GM21717 (cell line): Measurements from ENCODE around the gene SFXN5.
A peak's percentile ranks its signal among the peaks of the same experiment; 100 is the strongest.
"Not testable (repeated sequence)": the region's sequence is repeated elsewhere in the genome, so short reads cannot be mapped to it uniquely, and the experiment has no call there.

Experiments
- ATAC-seq: cut with Tn5 transposase; IDR thresholded peaks from one replicate; pipeline ENCODE4 v1.9.1; 2021; ENCODE audit warnings: mild to moderate bottlenecking, moderate library complexity; ENCODE audit not compliant: unreplicated experiment

Gene SFXN5

DNA sequence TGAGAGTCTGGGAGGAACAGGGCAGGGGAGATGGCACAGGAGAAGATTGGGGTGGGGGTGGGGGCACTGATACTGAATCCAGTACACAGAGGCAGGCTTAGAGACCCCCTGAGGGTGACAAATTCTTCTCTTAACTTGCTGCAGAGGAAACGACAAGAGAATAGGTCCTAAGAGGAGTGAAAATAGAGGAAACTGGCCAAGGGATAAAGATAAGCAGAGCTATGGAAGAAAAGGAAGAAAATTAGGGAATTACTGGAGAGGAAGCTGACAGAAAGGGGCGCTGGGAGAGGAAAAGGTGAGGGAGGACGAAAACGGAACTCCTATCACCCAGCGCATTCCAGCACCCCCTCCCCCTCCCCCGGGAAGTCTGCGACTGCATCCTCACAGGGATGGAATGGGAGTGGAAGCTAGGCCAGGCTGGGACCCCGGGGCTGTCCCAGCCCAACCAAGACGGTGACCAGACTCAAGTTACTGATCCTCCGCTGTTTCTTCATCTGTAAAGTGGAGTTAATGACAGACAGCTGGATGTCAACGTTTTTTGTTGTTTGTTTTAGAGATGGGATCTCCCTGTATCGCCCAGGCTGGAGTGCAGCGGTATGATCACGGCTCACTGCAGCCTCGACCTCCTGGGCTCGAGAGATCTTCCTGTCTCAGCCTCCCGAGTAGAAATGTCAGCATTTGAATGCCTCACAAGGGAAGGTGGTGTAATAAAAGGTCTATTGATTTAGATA is 156.8 kb downstream of the SFXN5 start:
- no peak for ATAC-seq

GRCh38 chr2:72914206-72914559 is 157.3 kb downstream of the SFXN5 start:
- no peak for ATAC-seq

GRCh38 chr2:72913486-72914205 is 157.9 kb downstream of the SFXN5 start:
- no peak for ATAC-seq

GRCh38 chr2:72911256-72911655 is 160.3 kb downstream of the SFXN5 start:
- ATAC-seq, result no peak

GRCh38 chr2:72908741-72909140 is 162.8 kb downstream of the SFXN5 start:
- no peak for ATAC-seq

- not testable (repeated sequence) for ATAC-seq
Measured at GRCh38 chr2:72907369-72907768, 164.1 kb downstream of the SFXN5 start.

- no peak for ATAC-seq
Measured at GRCh38 chr2:72901426-72901825, 170.1 kb downstream of the SFXN5 start.

- ATAC-seq, result no peak
Measured at GRCh38 chr2:72900191-72900825, 171.2 kb downstream of the SFXN5 start.

- no peak for ATAC-seq
Measured at GRCh38 chr2:72898585-72898906, 173.0 kb downstream of the SFXN5 start.

- ATAC-seq, result no peak
Measured at GRCh38 chr2:72897785-72898584, 173.5 kb downstream of the SFXN5 start.

- no peak for ATAC-seq
Measured at GRCh38 chr2:72896446-72896845, 175.1 kb downstream of the SFXN5 start.

- ATAC-seq, result no peak
Measured at GRCh38 chr2:72895759-72896281, 175.7 kb downstream of the SFXN5 start.

- ATAC-seq, result no peak
Measured at GRCh38 chr2:72895154-72895553, 176.4 kb downstream of the SFXN5 start.

GRCh38 chr2:72894514-72894913 is 177.0 kb downstream of the SFXN5 start:
- ATAC-seq, result no peak

GRCh38 chr2:72893594-72894319 is 177.8 kb downstream of the SFXN5 start:
- ATAC-seq, result peak; percentile 64

DNA sequence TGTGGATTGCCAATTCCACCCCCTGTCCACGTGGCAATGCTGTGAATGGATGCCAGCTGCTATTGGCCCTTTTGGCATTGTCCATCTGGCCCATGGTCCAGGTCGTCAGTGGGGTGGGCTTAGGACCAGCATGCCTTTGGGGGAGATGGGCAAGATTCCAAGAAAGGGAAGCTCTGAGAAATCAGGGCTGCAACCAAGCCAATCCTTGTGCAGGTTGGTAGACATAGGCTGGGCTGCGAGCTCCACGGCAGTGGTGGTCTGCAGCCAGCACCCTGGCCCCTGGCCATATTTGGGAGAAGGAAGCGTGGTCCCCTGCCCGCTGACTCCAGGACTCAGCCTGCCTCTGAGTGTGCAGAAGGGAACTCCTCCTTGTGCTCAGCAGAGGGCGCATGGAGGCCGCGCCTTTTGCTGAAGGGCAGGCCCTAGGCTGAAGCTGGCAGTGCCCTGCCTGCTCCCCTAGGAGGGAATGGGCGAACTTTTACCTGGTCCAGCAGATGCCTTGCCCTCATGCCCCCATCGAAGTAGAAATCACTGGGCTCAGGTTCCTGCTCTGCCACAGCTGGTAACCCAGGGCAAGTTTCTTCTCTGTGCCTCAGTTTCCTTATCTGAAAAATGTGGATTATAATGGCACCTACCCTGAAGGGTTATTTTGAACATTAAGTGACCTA is 178.9 kb downstream of the SFXN5 start:
- peak; percentile 46 for ATAC-seq
